GM21381 (cell line): ENCODE data around the gene TDRD12.
"Not testable (repeated sequence)": the region's sequence is repeated elsewhere in the genome, so short reads cannot be mapped to it uniquely, and the experiment has no call there.

Source experiments
- ATAC-seq: cut with Tn5 transposase; IDR thresholded peaks from one replicate; pipeline ENCODE4 v1.9.1; 2021; ENCODE audit warnings: mild to moderate bottlenecking, moderate library complexity; ENCODE audit not compliant: unreplicated experiment

TDRD12 gene

DNA sequence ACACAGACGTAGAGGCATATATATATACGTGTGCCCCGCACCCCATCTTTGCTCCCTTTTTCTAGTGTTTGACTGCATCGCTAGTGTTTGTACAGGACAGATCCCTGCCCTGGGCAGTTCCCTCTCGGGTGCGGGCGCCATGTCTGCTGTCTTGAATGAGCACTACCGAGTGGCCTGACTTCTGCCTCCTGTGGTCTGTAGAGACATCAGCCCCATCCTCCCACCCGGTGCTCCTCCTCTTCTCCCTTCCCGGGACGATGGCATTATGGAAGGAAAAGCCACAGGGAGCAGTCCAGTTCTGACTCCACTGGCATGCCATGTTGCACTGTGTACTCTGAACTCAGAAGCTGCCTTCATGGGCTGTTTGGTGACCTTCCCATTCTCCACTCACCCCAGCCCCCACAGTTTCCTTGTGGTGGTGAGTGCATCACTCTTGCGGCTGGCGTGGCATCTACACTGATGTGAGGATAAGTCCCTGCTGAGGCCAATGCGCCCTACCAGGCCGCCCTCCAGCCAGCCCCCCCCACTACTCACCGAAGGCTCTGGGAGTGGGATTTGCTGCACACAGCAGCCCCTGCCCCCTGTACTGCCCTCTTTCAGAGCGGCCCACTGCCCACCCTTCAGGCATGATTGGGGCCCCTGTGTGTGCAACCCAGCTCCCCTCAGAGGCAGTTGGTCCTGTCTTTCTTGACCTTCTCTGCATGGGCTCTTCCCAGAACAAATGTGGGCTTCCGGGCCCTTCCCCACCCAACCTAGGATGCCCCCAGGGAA is 25.2 kb downstream of the TDRD12 start:
- no peak for ATAC-seq

DNA sequence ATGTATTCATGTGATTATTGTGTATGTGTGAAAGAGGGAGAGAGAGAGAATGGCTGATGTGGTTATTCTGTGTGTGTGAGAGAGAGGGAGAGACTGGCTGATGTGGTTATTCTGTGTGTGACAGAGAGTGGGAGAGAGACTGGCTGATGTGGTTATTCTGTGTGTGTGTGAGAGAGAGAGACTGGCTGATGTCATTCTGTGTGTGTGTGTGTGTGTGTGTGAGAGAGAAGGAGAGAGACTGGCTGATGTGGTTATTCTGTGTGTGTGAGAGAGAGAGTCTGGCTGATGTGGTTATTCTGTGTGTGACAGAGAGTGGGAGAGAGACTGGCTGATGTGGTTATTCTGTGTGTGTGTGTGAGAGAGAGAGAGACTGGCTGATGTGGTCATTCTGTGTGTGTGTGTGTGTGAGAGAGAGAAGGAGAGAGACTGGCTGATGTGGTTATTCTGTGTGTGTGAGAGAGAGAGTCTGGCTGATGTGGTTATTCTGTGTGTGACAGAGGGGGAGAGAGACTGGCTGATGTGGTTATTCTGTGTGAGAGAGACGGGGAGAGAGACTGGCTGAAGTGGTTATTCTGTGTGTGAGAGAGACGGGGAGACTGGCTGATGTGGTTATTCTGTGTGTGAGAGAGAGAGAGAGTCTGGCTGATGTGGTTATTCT is 26.2 kb downstream of the TDRD12 start:
- ATAC-seq = not testable (repeated sequence)

DNA sequence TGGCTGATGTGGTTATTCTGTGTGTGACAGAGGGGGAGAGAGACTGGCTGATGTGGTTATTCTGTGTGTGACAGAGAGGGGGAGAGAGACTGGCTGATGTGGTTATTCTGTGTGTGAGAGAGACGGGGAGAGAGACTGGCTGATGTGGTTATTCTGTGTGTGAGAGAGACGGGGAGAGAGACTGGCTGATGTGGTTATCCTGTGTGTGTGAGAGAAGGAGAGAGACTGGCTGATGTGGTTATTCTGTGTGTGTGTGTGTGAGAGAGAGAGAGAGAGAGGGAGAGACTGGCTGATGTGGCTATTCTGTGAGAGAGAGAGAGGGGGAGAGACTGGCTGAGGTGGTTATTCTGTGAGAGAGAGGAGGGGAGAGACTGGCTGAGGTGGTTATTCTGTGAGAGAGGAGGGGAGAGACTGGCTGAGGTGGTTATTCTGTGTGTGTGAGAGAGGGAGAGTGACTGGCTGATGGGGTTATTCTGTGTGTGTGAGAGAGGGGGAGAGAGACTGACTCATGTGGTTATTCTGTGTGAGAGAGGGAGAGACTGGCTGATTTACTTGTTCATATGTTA is 27.1 kb downstream of the TDRD12 start:
- ATAC-seq = not testable (repeated sequence)

GRCh38 chr19:32748497-32748896 is 28.9 kb downstream of the TDRD12 start:
- no peak for ATAC-seq

GRCh38 chr19:32748948-32749347 is 29.4 kb downstream of the TDRD12 start:
- ATAC-seq = no peak

GRCh38 chr19:32749361-32749760 is 29.8 kb downstream of the TDRD12 start:
- no peak for ATAC-seq

DNA sequence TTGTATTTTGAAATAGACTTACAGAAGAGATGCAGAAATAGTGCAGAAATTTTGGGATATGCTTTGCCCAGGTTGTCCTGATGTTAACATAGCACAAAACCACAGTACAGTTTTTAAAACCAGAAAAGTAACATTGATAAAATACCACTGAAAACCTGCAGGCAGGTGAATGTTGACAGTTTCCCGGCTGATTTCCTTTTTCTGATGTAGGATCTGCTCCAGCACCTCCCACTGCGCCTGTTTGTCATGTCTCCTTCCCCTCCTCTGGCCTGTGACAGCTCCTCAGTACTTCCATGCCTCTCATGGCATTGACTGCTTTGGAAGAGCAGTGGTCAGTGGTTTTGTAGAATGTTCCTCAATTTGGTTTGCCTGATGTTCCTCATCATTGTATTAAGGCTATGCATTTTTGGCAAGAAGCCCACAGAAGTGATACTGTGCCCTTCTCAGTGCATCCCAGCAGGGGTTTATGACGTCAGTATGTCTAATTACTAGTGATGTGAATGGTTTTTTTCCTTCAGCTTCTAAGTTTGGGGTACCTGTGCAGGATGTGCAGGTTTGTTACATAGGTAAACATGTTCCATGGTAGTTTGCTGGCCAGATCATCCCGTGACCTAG is 31.0 kb downstream of the TDRD12 start:
- ATAC-seq = no peak

- no peak for ATAC-seq
Measured at GRCh38 chr19:32751066-32751465, 31.5 kb downstream of the TDRD12 start.

GRCh38 chr19:32757189-32757588 is 37.6 kb downstream of the TDRD12 start:
- no peak for ATAC-seq

GRCh38 chr19:32765365-32765764 is 45.8 kb downstream of the TDRD12 start:
- not testable (repeated sequence) for ATAC-seq

- no peak for ATAC-seq
Measured at GRCh38 chr19:32767951-32768679, 48.5 kb downstream of the TDRD12 start.

GRCh38 chr19:32771596-32771995 is 52.0 kb downstream of the TDRD12 start:
- no peak for ATAC-seq

DNA sequence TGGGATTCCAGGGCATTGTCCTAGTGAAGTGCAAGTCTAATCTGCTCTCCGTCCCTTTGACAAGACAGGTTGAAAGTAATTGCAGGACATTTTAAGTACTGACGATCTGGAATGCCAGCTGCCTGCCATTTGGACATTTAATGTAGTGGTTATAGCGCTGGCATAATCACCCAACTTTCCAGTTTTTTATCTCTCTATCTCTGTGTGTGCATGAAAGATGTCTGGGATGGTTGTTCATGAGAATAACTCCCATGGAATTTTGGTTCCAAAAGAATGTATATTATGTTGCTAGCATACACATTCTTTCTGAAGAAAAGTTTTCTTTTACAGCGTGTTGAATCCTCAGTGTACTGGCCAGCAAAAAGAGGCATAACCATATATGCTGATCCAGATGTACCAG is 53.6 kb downstream of the TDRD12 start:
- ATAC-seq = no peak

GRCh38 chr19:32779082-32779481 is 59.5 kb downstream of the TDRD12 start:
- ATAC-seq = no peak

DNA sequence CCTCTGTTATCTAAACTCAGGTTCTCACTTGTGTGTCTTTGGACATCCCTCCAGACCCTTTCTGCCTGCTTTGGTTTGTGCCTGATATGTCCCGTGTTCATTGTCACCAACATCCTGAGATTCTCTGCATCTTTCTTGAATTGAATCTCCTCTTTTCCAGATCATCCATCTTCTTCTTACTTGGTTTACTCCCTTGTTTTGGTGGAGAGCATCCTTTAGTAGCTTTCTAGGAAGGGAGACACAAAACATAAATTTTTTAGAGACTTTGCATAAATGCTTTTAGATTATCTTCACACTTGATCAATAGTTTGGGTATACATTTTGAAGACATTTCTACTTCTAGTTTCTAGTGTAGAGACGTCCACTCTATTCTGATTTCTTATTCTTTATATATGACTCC is 61.7 kb downstream of the TDRD12 start:
- no peak for ATAC-seq

GRCh38 chr19:32782089-32782488 is 62.5 kb downstream of the TDRD12 start:
- not testable (repeated sequence) for ATAC-seq

- ATAC-seq = not testable (repeated sequence)
Measured at GRCh38 chr19:32787161-32787813, 67.7 kb downstream of the TDRD12 start.

GRCh38 chr19:32787895-32788294 is 68.3 kb downstream of the TDRD12 start:
- not testable (repeated sequence) for ATAC-seq

- ATAC-seq = no peak
Measured at GRCh38 chr19:32789429-32789828, 69.9 kb downstream of the TDRD12 start.

GRCh38 chr19:32798201-32798600 is 78.6 kb downstream of the TDRD12 start:
- ATAC-seq = no peak
